ENCODE data around the gene MRPS10. TPM values are rescaled to one million over a fixed set of nuclear protein-coding genes. Genes with fewer than 3 reads are reported as not detected.

Gene MRPS10
- total and polyA plus RNA-seq, 4 donors = 20.1 to 26.8 (median 23.9) TPM

DNA sequence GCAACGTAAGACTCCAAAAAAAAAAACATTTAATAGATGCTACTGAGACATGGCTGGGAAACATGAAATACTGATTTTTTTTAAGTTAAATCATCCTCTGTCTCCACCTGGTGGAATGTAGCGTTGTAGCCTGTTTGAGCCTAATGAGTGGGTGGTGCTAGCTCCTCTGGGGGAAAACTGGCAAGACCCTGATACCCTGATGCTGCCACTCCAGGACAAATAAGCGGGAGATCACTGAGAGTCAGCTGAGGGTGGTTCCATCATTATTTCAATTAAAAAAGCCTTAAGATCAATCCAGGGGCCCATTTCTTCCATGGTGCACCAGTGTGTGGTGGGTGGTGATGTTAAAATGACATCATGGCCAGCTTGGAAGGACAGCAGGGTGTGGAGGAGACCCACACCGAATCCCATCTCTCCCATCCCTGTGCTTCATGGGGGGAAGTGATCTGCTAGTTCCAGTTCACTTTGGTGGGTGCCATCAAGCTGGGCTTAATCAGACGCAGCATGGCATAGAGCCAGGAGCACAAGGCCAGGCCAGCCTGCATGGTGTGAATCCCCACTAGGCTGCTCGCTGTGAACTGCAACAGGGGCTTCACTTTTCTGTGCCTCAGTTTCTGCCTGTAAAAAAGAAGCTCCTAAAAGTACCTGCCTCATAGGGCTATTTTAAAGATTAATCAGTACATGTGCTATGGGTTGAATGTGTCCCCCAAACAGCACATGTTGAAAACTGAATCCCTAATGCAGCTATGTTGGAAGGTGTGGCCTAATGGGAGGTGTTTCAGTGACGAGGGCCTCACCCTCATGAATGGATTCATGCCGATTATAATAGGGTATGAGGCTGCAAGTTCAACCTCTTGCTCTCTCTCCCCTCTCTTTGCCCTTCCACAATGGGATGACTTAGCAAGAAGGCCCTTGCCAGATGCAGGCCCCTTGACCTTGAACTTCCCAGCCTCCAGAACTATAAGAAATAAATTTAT is 13.0 kb upstream of the MRPS10 start:
- Histone ChIP-seq H3K4me1 (ENCODE audit: control insufficient read depth in 4 of 4, insufficient read depth in 4 of 4, low read length in 3 of 4) (peaks cover 0 to 22% (median 17%) of the 10 kb centered on the region in 4 donors), H3K36me3 (ENCODE audit: control insufficient read depth in 4 of 4, insufficient read depth in 3 of 4, low read depth in 1 of 4, low read length in 3 of 4) (no peaks in the 10 kb centered on the region), H3K9me3 (ENCODE audit: control insufficient read depth in 4 of 4, low read length in 3 of 4) (no peaks in the 10 kb centered on the region), H3K4me3 (ENCODE audit: low read depth in 1 of 3, low read length in 3 of 3) (no peak overlapping the region), H3K9ac (ENCODE audit: low read depth in 1 of 2, low read length in 2 of 2) (no peak overlapping the region), H3K27ac (ENCODE audit: low read depth in 1 of 2, low read length in 2 of 2) (no peak overlapping the region), H3K27me3 (ENCODE audit: control insufficient read depth in 4 of 4, insufficient read depth in 4 of 4, low read length in 3 of 4) (no peaks in the 10 kb centered on the region)
- no peak for DNase-seq (ENCODE audit: low spot score)
- WGBS = 77% methylated on average over 8 of the region's 8 CpGs
- TF ChIP-seq RAD21 (IDR thresholded peaks at IDR 0.05) (peak; percentile 62 to 67), YY1 (IDR thresholded peaks at IDR 0.05) (no peak), FOXA2 (IDR thresholded peaks at IDR 0.05) (no peak)
- TF ChIP-seq, protein P1, sequence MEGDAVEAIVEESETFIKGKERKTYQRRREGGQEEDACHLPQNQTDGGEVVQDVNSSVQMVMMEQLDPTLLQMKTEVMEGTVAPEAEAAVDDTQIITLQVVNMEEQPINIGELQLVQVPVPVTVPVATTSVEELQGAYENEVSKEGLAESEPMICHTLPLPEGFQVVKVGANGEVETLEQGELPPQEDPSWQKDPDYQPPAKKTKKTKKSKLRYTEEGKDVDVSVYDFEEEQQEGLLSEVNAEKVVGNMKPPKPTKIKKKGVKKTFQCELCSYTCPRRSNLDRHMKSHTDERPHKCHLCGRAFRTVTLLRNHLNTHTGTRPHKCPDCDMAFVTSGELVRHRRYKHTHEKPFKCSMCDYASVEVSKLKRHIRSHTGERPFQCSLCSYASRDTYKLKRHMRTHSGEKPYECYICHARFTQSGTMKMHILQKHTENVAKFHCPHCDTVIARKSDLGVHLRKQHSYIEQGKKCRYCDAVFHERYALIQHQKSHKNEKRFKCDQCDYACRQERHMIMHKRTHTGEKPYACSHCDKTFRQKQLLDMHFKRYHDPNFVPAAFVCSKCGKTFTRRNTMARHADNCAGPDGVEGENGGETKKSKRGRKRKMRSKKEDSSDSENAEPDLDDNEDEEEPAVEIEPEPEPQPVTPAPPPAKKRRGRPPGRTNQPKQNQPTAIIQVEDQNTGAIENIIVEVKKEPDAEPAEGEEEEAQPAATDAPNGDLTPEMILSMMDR (IDR thresholded peaks at IDR 0.05; ENCODE audit: low read depth, low read length, missing input control) = peak; percentile 40

DNA sequence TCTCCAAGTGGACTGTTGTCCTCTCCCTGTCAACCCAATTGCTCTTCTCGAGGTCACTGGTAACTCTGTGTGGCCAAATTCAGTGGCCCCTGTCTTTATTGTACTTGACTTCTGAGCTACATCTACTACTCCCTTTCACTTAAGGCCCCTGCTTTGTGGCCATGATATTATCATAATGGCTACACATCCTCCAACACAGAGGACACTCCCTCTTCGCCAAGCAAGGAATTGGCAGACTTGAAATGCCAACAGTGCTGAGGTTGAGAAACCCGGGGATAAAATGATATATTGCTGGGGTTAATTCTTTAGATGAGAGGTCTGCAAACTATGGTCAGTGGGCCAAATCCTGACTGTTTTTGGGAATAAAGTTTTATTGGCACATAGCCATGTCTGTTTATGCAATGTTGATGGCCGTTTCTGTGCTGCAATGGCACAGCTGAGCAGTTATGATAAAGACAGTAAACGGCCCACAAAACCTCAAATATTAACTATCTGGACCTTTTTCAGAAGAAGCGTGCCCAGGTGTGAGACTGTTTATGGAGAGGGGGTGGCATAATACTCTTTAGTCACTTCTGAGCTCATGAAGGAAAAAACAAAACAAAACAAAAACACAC is 12.0 kb upstream of the MRPS10 start:
- Histone ChIP-seq H3K4me3 (ENCODE audit: low read depth in 1 of 3, low read length in 3 of 3) (no peak overlapping the region), H3K27me3 (ENCODE audit: control insufficient read depth in 4 of 4, insufficient read depth in 4 of 4, low read length in 3 of 4) (no peaks in the 10 kb centered on the region), H3K4me1 (ENCODE audit: control insufficient read depth in 4 of 4, insufficient read depth in 4 of 4, low read length in 3 of 4) (peaks cover 0 to 22% (median 17%) of the 10 kb centered on the region in 4 donors), H3K36me3 (ENCODE audit: control insufficient read depth in 4 of 4, insufficient read depth in 3 of 4, low read depth in 1 of 4, low read length in 3 of 4) (no peaks in the 10 kb centered on the region), H3K27ac (ENCODE audit: low read depth in 1 of 2, low read length in 2 of 2) (no peak overlapping the region), H3K9me3 (ENCODE audit: control insufficient read depth in 4 of 4, low read length in 3 of 4) (no peaks in the 10 kb centered on the region), H3K9ac (ENCODE audit: low read depth in 1 of 2, low read length in 2 of 2) (no peak overlapping the region)
- no peak for TF ChIP-seq FOXA2 (IDR thresholded peaks at IDR 0.05)
- TF ChIP-seq GABPA (IDR thresholded peaks at IDR 0.05 in 1 of 2, conservative IDR thresholded peaks at IDR 0.05 in 1 of 2) = no peak
- 58% methylated on average over 6 of the region's 6 CpGs for whole genome bisulfite sequencing
- DNase-seq (ENCODE audit: low spot score) = no peak

DNA sequence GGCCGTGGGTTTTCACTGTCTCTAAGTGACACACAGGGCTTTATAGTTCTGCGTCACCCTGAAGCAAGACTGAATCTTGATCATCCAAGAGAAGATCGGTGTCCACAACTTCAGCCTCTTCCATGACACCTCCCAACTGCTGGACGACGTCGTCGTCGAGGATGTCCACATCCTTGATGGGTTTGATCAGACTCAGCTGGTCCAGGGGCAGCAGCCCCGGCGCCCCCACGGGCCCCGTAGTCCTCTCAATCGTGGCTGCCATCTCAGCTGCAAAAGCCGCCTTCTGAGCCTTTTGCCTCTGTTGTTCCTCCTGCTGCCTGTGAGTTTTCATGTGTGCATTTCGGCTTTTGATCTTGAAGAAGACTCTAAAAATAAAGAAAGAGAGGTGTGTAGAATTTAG is 10.6 kb upstream of the MRPS10 start:
- no peak overlapping the region for H3K4me3 ChIP-seq (ENCODE audit: low read depth in 1 of 3, low read length in 3 of 3)
- TF ChIP-seq FOXA2 (IDR thresholded peaks at IDR 0.05) = no peak
- TF ChIP-seq YY1 (IDR thresholded peaks at IDR 0.05) = no peak
- TF ChIP-seq, protein P2, sequence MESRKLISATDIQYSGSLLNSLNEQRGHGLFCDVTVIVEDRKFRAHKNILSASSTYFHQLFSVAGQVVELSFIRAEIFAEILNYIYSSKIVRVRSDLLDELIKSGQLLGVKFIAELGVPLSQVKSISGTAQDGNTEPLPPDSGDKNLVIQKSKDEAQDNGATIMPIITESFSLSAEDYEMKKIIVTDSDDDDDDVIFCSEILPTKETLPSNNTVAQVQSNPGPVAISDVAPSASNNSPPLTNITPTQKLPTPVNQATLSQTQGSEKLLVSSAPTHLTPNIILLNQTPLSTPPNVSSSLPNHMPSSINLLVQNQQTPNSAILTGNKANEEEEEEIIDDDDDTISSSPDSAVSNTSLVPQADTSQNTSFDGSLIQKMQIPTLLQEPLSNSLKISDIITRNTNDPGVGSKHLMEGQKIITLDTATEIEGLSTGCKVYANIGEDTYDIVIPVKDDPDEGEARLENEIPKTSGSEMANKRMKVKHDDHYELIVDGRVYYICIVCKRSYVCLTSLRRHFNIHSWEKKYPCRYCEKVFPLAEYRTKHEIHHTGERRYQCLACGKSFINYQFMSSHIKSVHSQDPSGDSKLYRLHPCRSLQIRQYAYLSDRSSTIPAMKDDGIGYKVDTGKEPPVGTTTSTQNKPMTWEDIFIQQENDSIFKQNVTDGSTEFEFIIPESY (IDR thresholded peaks at IDR 0.05) = no peak
- TF ChIP-seq JUND (IDR thresholded peaks at IDR 0.05) = no peak
- TF ChIP-seq, protein P3, sequence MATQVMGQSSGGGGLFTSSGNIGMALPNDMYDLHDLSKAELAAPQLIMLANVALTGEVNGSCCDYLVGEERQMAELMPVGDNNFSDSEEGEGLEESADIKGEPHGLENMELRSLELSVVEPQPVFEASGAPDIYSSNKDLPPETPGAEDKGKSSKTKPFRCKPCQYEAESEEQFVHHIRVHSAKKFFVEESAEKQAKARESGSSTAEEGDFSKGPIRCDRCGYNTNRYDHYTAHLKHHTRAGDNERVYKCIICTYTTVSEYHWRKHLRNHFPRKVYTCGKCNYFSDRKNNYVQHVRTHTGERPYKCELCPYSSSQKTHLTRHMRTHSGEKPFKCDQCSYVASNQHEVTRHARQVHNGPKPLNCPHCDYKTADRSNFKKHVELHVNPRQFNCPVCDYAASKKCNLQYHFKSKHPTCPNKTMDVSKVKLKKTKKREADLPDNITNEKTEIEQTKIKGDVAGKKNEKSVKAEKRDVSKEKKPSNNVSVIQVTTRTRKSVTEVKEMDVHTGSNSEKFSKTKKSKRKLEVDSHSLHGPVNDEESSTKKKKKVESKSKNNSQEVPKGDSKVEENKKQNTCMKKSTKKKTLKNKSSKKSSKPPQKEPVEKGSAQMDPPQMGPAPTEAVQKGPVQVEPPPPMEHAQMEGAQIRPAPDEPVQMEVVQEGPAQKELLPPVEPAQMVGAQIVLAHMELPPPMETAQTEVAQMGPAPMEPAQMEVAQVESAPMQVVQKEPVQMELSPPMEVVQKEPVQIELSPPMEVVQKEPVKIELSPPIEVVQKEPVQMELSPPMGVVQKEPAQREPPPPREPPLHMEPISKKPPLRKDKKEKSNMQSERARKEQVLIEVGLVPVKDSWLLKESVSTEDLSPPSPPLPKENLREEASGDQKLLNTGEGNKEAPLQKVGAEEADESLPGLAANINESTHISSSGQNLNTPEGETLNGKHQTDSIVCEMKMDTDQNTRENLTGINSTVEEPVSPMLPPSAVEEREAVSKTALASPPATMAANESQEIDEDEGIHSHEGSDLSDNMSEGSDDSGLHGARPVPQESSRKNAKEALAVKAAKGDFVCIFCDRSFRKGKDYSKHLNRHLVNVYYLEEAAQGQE (IDR thresholded peaks at IDR 0.05) = no peak
- TF ChIP-seq RXRA (IDR thresholded peaks at IDR 0.05) = no peak
- TF ChIP-seq TAF1 (conservative IDR thresholded peaks at IDR 0.05) = no peak
- no peak for TF ChIP-seq NR2F2 (IDR thresholded peaks at IDR 0.05)
- TF ChIP-seq GABPA (IDR thresholded peaks at IDR 0.05 in 1 of 2, conservative IDR thresholded peaks at IDR 0.05 in 1 of 2) = no peak
- TF ChIP-seq, protein P4, sequence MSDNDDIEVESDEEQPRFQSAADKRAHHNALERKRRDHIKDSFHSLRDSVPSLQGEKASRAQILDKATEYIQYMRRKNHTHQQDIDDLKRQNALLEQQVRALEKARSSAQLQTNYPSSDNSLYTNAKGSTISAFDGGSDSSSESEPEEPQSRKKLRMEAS (IDR thresholded peaks at IDR 0.05) = no peak
- TF ChIP-seq, protein P5, sequence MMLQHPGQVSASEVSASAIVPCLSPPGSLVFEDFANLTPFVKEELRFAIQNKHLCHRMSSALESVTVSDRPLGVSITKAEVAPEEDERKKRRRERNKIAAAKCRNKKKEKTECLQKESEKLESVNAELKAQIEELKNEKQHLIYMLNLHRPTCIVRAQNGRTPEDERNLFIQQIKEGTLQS (IDR thresholded peaks at IDR 0.05) = no peak
- no peak for TF ChIP-seq RAD21 (IDR thresholded peaks at IDR 0.05)
- DNase-seq (ENCODE audit: low spot score) = no peak

More for the DNA sequence above, 10.6 kb upstream of the MRPS10 start:
- no peak overlapping the region for H3K27ac ChIP-seq (ENCODE audit: low read depth in 1 of 2, low read length in 2 of 2)
- 97% methylated on average over 15 of the region's 15 CpGs for WGBS
- H3K4me1 ChIP-seq (ENCODE audit: control insufficient read depth in 4 of 4, insufficient read depth in 4 of 4, low read length in 3 of 4) = peaks cover 0 to 22% (median 17%) of the 10 kb centered on the region in 4 donors
- H3K27me3 ChIP-seq (ENCODE audit: control insufficient read depth in 4 of 4, insufficient read depth in 4 of 4, low read length in 3 of 4) = no peaks in the 10 kb centered on the region
- no peak overlapping the region for H3K9ac ChIP-seq (ENCODE audit: low read depth in 1 of 2, low read length in 2 of 2)
- no peaks in the 10 kb centered on the region for H3K9me3 ChIP-seq (ENCODE audit: control insufficient read depth in 4 of 4, low read length in 3 of 4)
- H3K36me3 ChIP-seq (ENCODE audit: control insufficient read depth in 4 of 4, insufficient read depth in 3 of 4, low read depth in 1 of 4, low read length in 3 of 4) = no peaks in the 10 kb centered on the region
